CD4-positive, CD25-positive, alpha-beta regulatory T cell (primary cell): ENCODE results near the gene FLYWCH1. TPM values are rescaled to one million over a fixed set of nuclear protein-coding genes. Genes with fewer than 3 reads are reported as not detected.

ENCODE experiments used
- ATAC-seq, 2 donors: fragments of 150-1000 bp; cut with Tn5 transposase; one replicate each; pipeline ENCODE4 v1.10.0; 2021; ENCODE audit warnings: low read depth in 2 of 2, moderate number of reproducible peaks in 2 of 2, moderate library complexity in 1 of 2
- DNase-seq, 3 donors: peaks; one replicate each; pipeline versions ENCODE4 v3.0.0 to v3.0.0-alpha.2; 2012 to 2022; ENCODE audit warnings: mixed read lengths in 1 of 3
- H3K27ac ChIP-seq: one replicate; pipeline ENCODE4 v1.7.0; 2013; ENCODE audit warnings: mild to moderate bottlenecking, low read length; ENCODE audit not compliant: insufficient read depth, poor library complexity, severe bottlenecking
- H3K27me3 ChIP-seq: one replicate; pipeline ENCODE4 v1.7.0; 2013; ENCODE audit warnings: low read length; ENCODE audit not compliant: control insufficient read depth, insufficient read depth
- H3K36me3 ChIP-seq: one replicate; pipeline ENCODE4 v1.7.0; 2013; ENCODE audit warnings: mild to moderate bottlenecking, low read length, moderate library complexity; ENCODE audit not compliant: control insufficient read depth, insufficient read depth
- H3K4me1 ChIP-seq: 2 replicates; pipeline ENCODE4 v1.7.0; 2013; ENCODE audit warnings: mild to moderate bottlenecking, low read length; ENCODE audit not compliant: insufficient read depth, control insufficient read depth, poor library complexity, severe bottlenecking
- H3K4me3 ChIP-seq: one replicate; pipeline ENCODE4 v1.7.0; 2013; ENCODE audit warnings: low read depth, mild to moderate bottlenecking, low read length, moderate library complexity
- H3K9me3 ChIP-seq, 2 experiments: 1 replicate in 1 of 2; 2 replicates in 1 of 2; pipeline ENCODE4 v1.7.0; 2013; ENCODE audit warnings: low read length in 2 of 2, mild to moderate bottlenecking in 1 of 2, moderate library complexity in 1 of 2; ENCODE audit not compliant: control insufficient read depth in 2 of 2
- H3K27ac Mint-ChIP-seq, 3 donors: one replicate each; pipeline ENCODE4 v1.8.0; 2020 to 2022; ENCODE audit warnings: mild to moderate bottlenecking in 3 of 3, mixed read lengths in 3 of 3, moderate library complexity in 2 of 3
- H3K27me3 Mint-ChIP-seq: one replicate; pipeline ENCODE4 v1.8.0; 2022; ENCODE audit warnings: mild to moderate bottlenecking, mixed read lengths
- H3K36me3 Mint-ChIP-seq: one replicate; pipeline ENCODE4 v1.8.0; 2020; ENCODE audit warnings: mixed read lengths
- H3K4me1 Mint-ChIP-seq, 4 donors: one replicate each; pipeline ENCODE4 v1.8.0; 2020 to 2022; ENCODE audit warnings: mixed read lengths in 4 of 4, mild to moderate bottlenecking in 1 of 4
- H3K4me3 Mint-ChIP-seq, 4 donors: one replicate each; pipeline ENCODE4 v1.8.0; 2020 to 2022; ENCODE audit warnings: mild to moderate bottlenecking in 4 of 4, mixed read lengths in 4 of 4, moderate library complexity in 3 of 4
- H3K9me3 Mint-ChIP-seq, 7 donors: one replicate each; pipeline ENCODE4 v1.8.0; 2020 to 2022; ENCODE audit warnings: mixed read lengths in 7 of 7, mild to moderate bottlenecking in 3 of 7, moderate library complexity in 2 of 7
- polyA plus RNA-seq, 4 donors: library from polyadenylated mRNA; unstranded; fragments of 300-500 nt; fragmentation: Illumina TruSeq; gene quantifications; one replicate each; pipeline ENCODE4 v1.2.3, GENCODE V29; 2021
- total RNA-seq: library from RNA; stranded (reverse); gene quantifications from one replicate; pipeline ENCODE4 v1.2.3, GENCODE V29; 2022

Gene FLYWCH1
- total and polyA plus RNA-seq, 5 donors from 2014 or later: 6.6 to 74.8 (median 13.1) TPM

- H3K27ac ChIP-seq: peak within 1 kb of the TSS; percentile 63
- H3K36me3 ChIP-seq: no peaks in the 10 kb centered on the region
- H3K27me3 Mint-ChIP-seq: peaks cover 13% of the 10 kb centered on the region
- H3K27ac Mint-ChIP-seq: peak within 1 kb of the TSS in 2 of 3 donors; percentile 81 to 86
- no peaks in the 10 kb centered on the region for H3K36me3 Mint-ChIP-seq
- H3K27me3 ChIP-seq: no peaks in the 10 kb centered on the region
- peak within 1 kb of the TSS; percentile 65 for H3K4me3 ChIP-seq
- no peaks in the 10 kb centered on the region for H3K9me3 ChIP-seq
- no peaks in the 10 kb centered on the region for H3K9me3 Mint-ChIP-seq
- peak within 1 kb of the TSS; percentile 81 to 87 (median 84) for H3K4me3 Mint-ChIP-seq
- peaks cover 26% of the 10 kb centered on the region for H3K4me1 ChIP-seq
- H3K4me1 Mint-ChIP-seq: peaks cover 0 to 18% (median 4%) of the 10 kb centered on the region in 4 donors
- DNase-seq (peak; percentile 90 to 95 (median 90)), ATAC-seq (peak; percentile 92)
Observed at GRCh38 chr16:2980227-2981176, 68.8 kb downstream of the FLYWCH1 start, which contains the start of gene PKMYT1. PKMYT1 (minus strand) TSS chr16:2980446; CDS start chr16:2979657, 789 bp downstream.

GRCh38 chr16:2981177-2981898, 69.6 kb downstream of the FLYWCH1 start:
- H3K36me3 Mint-ChIP-seq: no peaks in the 10 kb centered on the region
- H3K27ac ChIP-seq: no peak overlapping the region
- no peaks in the 10 kb centered on the region for H3K36me3 ChIP-seq
- H3K4me1 Mint-ChIP-seq: peaks cover 0 to 18% (median 4%) of the 10 kb centered on the region in 4 donors
- peak overlapping the region in 2 of 3 donors; percentile 74 to 81 for H3K27ac Mint-ChIP-seq
- H3K4me3 Mint-ChIP-seq: peak overlapping the region; percentile 81 to 87 (median 84)
- peaks cover 26% of the 10 kb centered on the region for H3K4me1 ChIP-seq
- peaks cover 13% of the 10 kb centered on the region for H3K27me3 Mint-ChIP-seq
- DNase-seq (no peak), ATAC-seq (no peak)
- no peak overlapping the region for H3K4me3 ChIP-seq
- H3K9me3 ChIP-seq: no peaks in the 10 kb centered on the region
- H3K27me3 ChIP-seq: no peaks in the 10 kb centered on the region
- no peaks in the 10 kb centered on the region for H3K9me3 Mint-ChIP-seq

GRCh38 chr16:2981899-2982250, 70.1 kb downstream of the FLYWCH1 start:
- no peaks in the 10 kb centered on the region for H3K9me3 ChIP-seq
- no peak overlapping the region for H3K27ac Mint-ChIP-seq
- no peak overlapping the region for H3K4me3 ChIP-seq
- no peaks in the 10 kb centered on the region for H3K27me3 ChIP-seq
- ATAC-seq: no peak
- no peak overlapping the region for H3K27ac ChIP-seq
- H3K4me1 ChIP-seq: peaks cover 26% of the 10 kb centered on the region
- no peaks in the 10 kb centered on the region for H3K9me3 Mint-ChIP-seq
- H3K27me3 Mint-ChIP-seq: peaks cover 13% of the 10 kb centered on the region
- no peaks in the 10 kb centered on the region for H3K36me3 ChIP-seq
- no peaks in the 10 kb centered on the region for H3K36me3 Mint-ChIP-seq
- H3K4me1 Mint-ChIP-seq: peaks cover 0 to 18% (median 4%) of the 10 kb centered on the region in 4 donors
- H3K4me3 Mint-ChIP-seq: peak overlapping the region in 3 of 4 donors; percentile 81 to 87 (median 83)
- no peak for DNase-seq

GRCh38 chr16:2982402-2982801, 70.7 kb downstream of the FLYWCH1 start:
- H3K27ac Mint-ChIP-seq: peak overlapping the region in 1 of 3 donors; percentile 42
- H3K27ac ChIP-seq: no peak overlapping the region
- H3K27me3 Mint-ChIP-seq: peaks cover 13% of the 10 kb centered on the region
- ATAC-seq (no peak), DNase-seq (no peak)
- no peaks in the 10 kb centered on the region for H3K36me3 Mint-ChIP-seq
- peaks cover 26% of the 10 kb centered on the region for H3K4me1 ChIP-seq
- H3K27me3 ChIP-seq: no peaks in the 10 kb centered on the region
- no peaks in the 10 kb centered on the region for H3K9me3 ChIP-seq
- no peaks in the 10 kb centered on the region for H3K36me3 ChIP-seq
- peaks cover 0 to 18% (median 4%) of the 10 kb centered on the region in 4 donors for H3K4me1 Mint-ChIP-seq
- H3K9me3 Mint-ChIP-seq: no peaks in the 10 kb centered on the region
- H3K4me3 ChIP-seq: no peak overlapping the region
- H3K4me3 Mint-ChIP-seq: peak overlapping the region; percentile 10 to 87 (median 73)

GRCh38 chr16:2983706-2984136, 72.0 kb downstream of the FLYWCH1 start:
- Mint-ChIP-seq H3K4me1 (peaks cover 0 to 18% (median 4%) of the 10 kb centered on the region in 4 donors), H3K9me3 (no peaks in the 10 kb centered on the region), H3K27me3 (peaks cover 19% of the 10 kb centered on the region), H3K4me3 (peak overlapping the region in 2 of 4 donors; percentile 15 to 50), H3K36me3 (no peaks in the 10 kb centered on the region), H3K27ac (no peak overlapping the region)
- Histone ChIP-seq H3K4me3 (no peak overlapping the region), H3K27ac (no peak overlapping the region), H3K4me1 (peaks cover 26% of the 10 kb centered on the region), H3K36me3 (no peaks in the 10 kb centered on the region), H3K9me3 (no peaks in the 10 kb centered on the region), H3K27me3 (no peaks in the 10 kb centered on the region)
- peak; percentile 44 to 49 for ATAC-seq
- peak; percentile 31 to 54 (median 52) for DNase-seq

- no peaks in the 10 kb centered on the region for H3K27me3 ChIP-seq
- H3K9me3 Mint-ChIP-seq: no peaks in the 10 kb centered on the region
- H3K27ac Mint-ChIP-seq: no peak overlapping the region
- H3K27ac ChIP-seq: no peak overlapping the region
- ATAC-seq (no peak), DNase-seq (no peak)
- no peak overlapping the region for H3K4me3 Mint-ChIP-seq
- H3K4me1 ChIP-seq: peaks cover 15% of the 10 kb centered on the region
- no peaks in the 10 kb centered on the region for H3K9me3 ChIP-seq
- H3K36me3 Mint-ChIP-seq: no peaks in the 10 kb centered on the region
- no peaks in the 10 kb centered on the region for H3K36me3 ChIP-seq
- H3K4me1 Mint-ChIP-seq: peaks cover 0 to 18% (median 4%) of the 10 kb centered on the region in 4 donors
- H3K27me3 Mint-ChIP-seq: peaks cover 19% of the 10 kb centered on the region
- no peak overlapping the region for H3K4me3 ChIP-seq
Observed at GRCh38 chr16:2985462-2985861, 73.7 kb downstream of the FLYWCH1 start.

- Mint-ChIP-seq H3K27me3 (peaks cover 19% of the 10 kb centered on the region), H3K36me3 (no peaks in the 10 kb centered on the region), H3K9me3 (no peaks in the 10 kb centered on the region), H3K27ac (peak overlapping the region in 1 of 3 donors; percentile 84), H3K4me1 (peaks cover 0 to 15% (median 4%) of the 10 kb centered on the region in 4 donors), H3K4me3 (peak overlapping the region in 1 of 4 donors; percentile 79)
- no peaks in the 10 kb centered on the region for H3K36me3 ChIP-seq
- DNase-seq (no peak), ATAC-seq (no peak)
- H3K27ac ChIP-seq: no peak overlapping the region
- H3K27me3 ChIP-seq: no peaks in the 10 kb centered on the region
- H3K9me3 ChIP-seq: no peaks in the 10 kb centered on the region
- H3K4me1 ChIP-seq: peaks cover 11% of the 10 kb centered on the region
- H3K4me3 ChIP-seq: no peak overlapping the region
Observed at GRCh38 chr16:2985893-2986355, 74.2 kb downstream of the FLYWCH1 start.
